IMR-90 (cell line): ENCODE results near the gene PARP2. TPM values are rescaled to one million over a fixed set of nuclear protein-coding genes. Genes with fewer than 3 reads are reported as not detected.

Experiments used
- ATAC-seq: fragments of 200-7000 bp; cut with Tn5 transposase; 2 replicates; pipeline ENCODE4 v1.9.1; 2020; ENCODE audit warnings: low read depth, mild to moderate bottlenecking, moderate library complexity
- BruUV-seq: library from RNA; stranded (reverse); fragments of 400-500 nt; replicated peaks from 2 replicates; lab custom pipeline; 2021; lab: Mats Ljungman, UMichigan
- CTCF ChIA-PET: fragments of 300-600 bp; formaldehyde crosslinking; extraction: SDS; loops from one replicate; lab custom pipeline; 2021; ENCODE audit warnings: antibody characterized with exemption; lab: Yijun Ruan, JAX
- POLR2A ChIA-PET: fragments of 300-600 bp; sonication (Branson Sonifier 250); formaldehyde crosslinking; loops from one replicate; lab custom pipeline; 2022; ENCODE audit warnings: antibody characterized with exemption; ENCODE audit not compliant: unreplicated experiment; lab: Charles Lee
- DNase-seq: peaks from one replicate; pipeline ENCODE4 v3.0.0; 2013
- H2AFZ ChIP-seq: replicated peaks from 2 replicates; pipeline ENCODE3; 2013; ENCODE audit warnings: low read length, mild to moderate bottlenecking; ENCODE audit not compliant: poor library complexity
- H2AK5ac ChIP-seq: 2 replicates; pipeline ENCODE4 v1.6.1; 2013; ENCODE audit warnings: low read depth, low read length, inconsistent platforms
- H2AK9ac ChIP-seq: replicated peaks from 2 replicates; pipeline ENCODE3; 2013; ENCODE audit warnings: mild to moderate bottlenecking, low read depth, low read length, moderate library complexity; ENCODE audit not compliant: poor library complexity
- H2BK120ac ChIP-seq: 2 replicates; pipeline ENCODE4 v1.6.1; 2013; ENCODE audit warnings: low read depth, low read length, inconsistent platforms
- H2BK15ac ChIP-seq: 3 replicates; pipeline ENCODE4 v1.6.1; 2013; ENCODE audit warnings: low read depth, low read length, inconsistent platforms
- H2BK20ac ChIP-seq: 2 replicates; pipeline ENCODE4 v1.6.1; 2013; ENCODE audit warnings: low read depth, mild to moderate bottlenecking, inconsistent platforms, low read length, moderate library complexity
- H2BK5ac ChIP-seq: 2 replicates; pipeline ENCODE4 v1.6.1; 2013; ENCODE audit warnings: mild to moderate bottlenecking, low read depth, low read length, inconsistent platforms; ENCODE audit not compliant: poor library complexity, severe bottlenecking
- H3K14ac ChIP-seq: replicated peaks from 2 replicates; pipeline ENCODE4 v1.6.1; 2013; ENCODE audit warnings: low read depth, low read length, inconsistent platforms
- H3K18ac ChIP-seq: 2 replicates; pipeline ENCODE4 v1.6.1; 2013; ENCODE audit warnings: low read depth, low read length, control low read depth
- H3K23ac ChIP-seq: 2 replicates; pipeline ENCODE4 v1.6.1; 2013; ENCODE audit warnings: low read depth, low read length, inconsistent platforms
- H3K27ac ChIP-seq: 2 replicates; pipeline ENCODE4 v1.5.1; 2013; ENCODE audit warnings: mild to moderate bottlenecking, control low read depth, low read length; ENCODE audit not compliant: insufficient read depth
- H3K27me3 ChIP-seq: 2 replicates; pipeline ENCODE4 v1.6.1; 2013; ENCODE audit warnings: low read length; ENCODE audit not compliant: control insufficient read depth, insufficient read depth
- H3K36me3 ChIP-seq: 2 replicates; pipeline ENCODE4 v1.6.1; 2013; ENCODE audit warnings: low read length, mixed read lengths; ENCODE audit not compliant: control insufficient read depth, insufficient read depth
- H3K4ac ChIP-seq: 2 replicates; pipeline ENCODE4 v1.6.1; 2013; ENCODE audit warnings: low read depth, low read length, inconsistent platforms
- H3K4me1 ChIP-seq: 2 replicates; pipeline ENCODE4 v1.6.1; 2013; ENCODE audit warnings: low read length, mixed read lengths; ENCODE audit not compliant: control insufficient read depth, insufficient read depth
- H3K4me2 ChIP-seq: 2 replicates; pipeline ENCODE4 v1.6.1; 2013; ENCODE audit warnings: low read depth, mild to moderate bottlenecking, control low read depth, low read length, moderate library complexity
- H3K4me3 ChIP-seq: 2 replicates; pipeline ENCODE4 v1.5.1; 2013; ENCODE audit warnings: low read depth, mild to moderate bottlenecking, control low read depth, low read length, moderate library complexity; ENCODE audit not compliant: insufficient read depth
- H3K56ac ChIP-seq: 2 replicates; pipeline ENCODE4 v1.6.1; 2013; ENCODE audit warnings: low read length, inconsistent platforms; ENCODE audit not compliant: insufficient read depth; ENCODE audit errors: extremely low read depth
- H3K79me1 ChIP-seq, 2 experiments: 2 replicates each; pipeline ENCODE4 v1.6.1; 2013; ENCODE audit warnings: low read length in 2 of 2, inconsistent platforms in 1 of 2, low read depth in 1 of 2
- H3K9ac ChIP-seq: 2 replicates; pipeline ENCODE4 v1.6.1; 2013; ENCODE audit warnings: low read depth, low read length, control low read depth
- H3K9me1 ChIP-seq: 2 replicates; pipeline ENCODE4 v1.6.1; 2013; ENCODE audit warnings: low read length, inconsistent platforms; ENCODE audit not compliant: insufficient read depth
- H3K9me3 ChIP-seq: 2 replicates; pipeline ENCODE4 v1.6.1; 2013; ENCODE audit warnings: low read length; ENCODE audit not compliant: control insufficient read depth, insufficient read depth
- H4K20me1 ChIP-seq: 2 replicates; pipeline ENCODE4 v1.6.1; 2013; ENCODE audit warnings: low read length, inconsistent platforms; ENCODE audit not compliant: insufficient read depth
- H4K5ac ChIP-seq: 2 replicates; pipeline ENCODE4 v1.6.1; 2013; ENCODE audit warnings: mild to moderate bottlenecking, low read depth, low read length, control low read depth
- H4K8ac ChIP-seq, 2 experiments: 2 replicates each; pipeline ENCODE4 v1.6.1; 2013; ENCODE audit warnings: low read depth in 2 of 2, low read length in 2 of 2, control low read depth in 1 of 2, inconsistent platforms in 1 of 2
- H4K91ac ChIP-seq: 2 replicates; pipeline ENCODE4 v1.6.1; 2013; ENCODE audit warnings: low read depth, low read length, inconsistent platforms; ENCODE audit not compliant: insufficient read depth
- CEBPB ChIP-seq: IDR thresholded peaks from 2 replicates; pipeline ENCODE4 v1.6.1; 2012; ENCODE audit warnings: low read depth, low read length, improper control_type of control experiment
- RAD21 ChIP-seq: IDR thresholded peaks from 2 replicates; pipeline ENCODE4 v1.6.1; 2012; ENCODE audit warnings: low read length, improper control_type of control experiment
- RCOR1 ChIP-seq: IDR thresholded peaks from 2 replicates; pipeline ENCODE4 v1.6.1; 2012; ENCODE audit warnings: mild to moderate bottlenecking, low read length, improper control_type of control experiment; ENCODE audit not compliant: insufficient replicate concordance
- WGBS, 2 experiments: methylation state at CpG; one replicate each; pipeline versions ENCODE4 v1.1.5 to v1.1.7; 2013; ENCODE audit warnings: missing lambda C conversion rate in 2 of 2; ENCODE audit not compliant: insufficient read length in 1 of 2; ENCODE audit errors: extremely low coverage in 2 of 2; 5-methylcytosine and 5-hydroxymethylcytosine counted together
- dilution Hi-C: fragments of 300-500 bp; cut with HindIII; formaldehyde crosslinking; loops from one replicate; pipeline ENCODE4 v1.14.3; 2018; ENCODE audit warnings: low sequenced_read_pairs; ENCODE audit not compliant: unreplicated experiment
- in situ Hi-C: fragments of 300-500 bp; cut with MboI; formaldehyde crosslinking; loops from 3 replicates; pipeline ENCODE4 v1.14.3; 2019; ENCODE audit warnings: low sequenced_read_pairs, inconsistent platforms, mixed read lengths
- intact Hi-C: fragments of 100-400 bp; cut with micrococcal nuclease; formaldehyde crosslinking; loops from 2 replicates; pipeline ENCODE4 v1.10.0; 2022
- polyA plus RNA-seq, 3 experiments: library from polyadenylated mRNA; depleted of rRNA; stranded (reverse); fragments of >200 nt; gene quantifications; 2 replicates each; pipeline ENCODE4 v1.2.3, GENCODE V29; 2012; ENCODE audit warnings: low replicate concordance in 1 of 3
- total RNA-seq: library from RNA; depleted of rRNA; stranded (reverse); fragments of >200 nt; gene quantifications from 2 replicates; pipeline ENCODE4 v1.2.3, GENCODE V29; 2012
- TF ChIP-seq, protein P1 (sequence below): fragments of 150-350 bp; IDR thresholded peaks from 2 replicates; pipeline ENCODE4 v1.6.1; 2016; ENCODE audit warnings: low read depth, mild to moderate bottlenecking, low read length, moderate library complexity, borderline replicate concordance
- TF ChIP-seq, protein P2 (sequence below): conservative IDR thresholded peaks from 2 replicates; pipeline ENCODE4 v1.5.1; 2012; ENCODE audit warnings: mild to moderate bottlenecking, low read depth, low read length, improper control_type of control experiment

The PARP2 gene
- total and polyA plus RNA-seq, 2 of the 4 experiments (the other 2 are of a cell fraction), result 11.7 to 19.1 TPM

DNA sequence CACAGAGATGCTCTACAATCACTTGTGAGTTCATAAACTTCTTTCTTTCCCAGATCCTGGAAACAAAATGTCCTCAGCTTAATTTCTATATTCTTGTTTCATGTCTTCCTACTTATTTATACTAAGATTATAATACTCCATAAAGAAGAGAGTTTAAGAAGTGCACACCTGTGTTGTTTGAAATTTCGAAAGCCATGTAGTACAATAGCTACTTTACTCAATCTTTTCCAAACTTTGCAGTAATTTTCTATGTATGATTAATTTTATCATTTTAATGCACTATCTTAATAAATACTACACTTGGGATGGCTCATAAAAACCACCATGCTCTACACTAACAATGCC, 37.4 kb upstream of the PARP2 start:
- Histone ChIP-seq H3K14ac (no peak overlapping the region), H4K8ac (no peak overlapping the region; a peak in 1 of 4 replicates), H3K27me3 (no peaks in the 10 kb centered on the region), H2AK5ac (no peak overlapping the region), H3K18ac (no peak overlapping the region), H3K4me3 (no peak overlapping the region), H3K4me2 (no peak overlapping the region), H3K9me3 (no peaks in the 10 kb centered on the region), H3K9ac (no peak overlapping the region), H3K56ac (no peak overlapping the region), H2BK120ac (no peak overlapping the region), H3K9me1 (0 out of 2 replicates have a peak, but pooled peaks cover 4% of the 10 kb centered on the region), H3K27ac (no peak overlapping the region), H3K79me1 (peaks cover 12 to 26% of the 10 kb centered on the region in 2 experiments), H4K20me1 (no peaks in the 10 kb centered on the region), H2AFZ (no peak overlapping the region), H4K91ac (no peak overlapping the region), H2BK15ac (no peak overlapping the region), H4K5ac (no peak overlapping the region), H3K4ac (no peak overlapping the region), H2BK20ac (no peak overlapping the region), H2AK9ac (no peak overlapping the region), H2BK5ac (no peak overlapping the region), H3K36me3 (peaks cover 3% of the 10 kb centered on the region; the same call in 1 of the 2 replicates), H3K4me1 (peaks cover 2% of the 10 kb centered on the region), H3K23ac (no peak overlapping the region)
- ChIA-PET CTCF (interaction anchor here (0.6 kb wide), 1 partner anchor 748 kb away, joined by 4 read pairs; no protein-coding TSS in a partner anchor), POLR2A (no interaction called here)
- in situ Hi-C loops (no loop called here), dilution Hi-C loops (no loop called here), intact Hi-C loops (no loop called here)
- BruUV-seq, result no TSS peak
- ATAC-seq, result no peak
- TF ChIP-seq RCOR1 (no peak), RAD21 (no peak), CEBPB (no peak)
- TF ChIP-seq, protein P1, sequence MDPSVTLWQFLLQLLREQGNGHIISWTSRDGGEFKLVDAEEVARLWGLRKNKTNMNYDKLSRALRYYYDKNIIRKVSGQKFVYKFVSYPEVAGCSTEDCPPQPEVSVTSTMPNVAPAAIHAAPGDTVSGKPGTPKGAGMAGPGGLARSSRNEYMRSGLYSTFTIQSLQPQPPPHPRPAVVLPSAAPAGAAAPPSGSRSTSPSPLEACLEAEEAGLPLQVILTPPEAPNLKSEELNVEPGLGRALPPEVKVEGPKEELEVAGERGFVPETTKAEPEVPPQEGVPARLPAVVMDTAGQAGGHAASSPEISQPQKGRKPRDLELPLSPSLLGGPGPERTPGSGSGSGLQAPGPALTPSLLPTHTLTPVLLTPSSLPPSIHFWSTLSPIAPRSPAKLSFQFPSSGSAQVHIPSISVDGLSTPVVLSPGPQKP, result no peak
- TF ChIP-seq, protein P2, sequence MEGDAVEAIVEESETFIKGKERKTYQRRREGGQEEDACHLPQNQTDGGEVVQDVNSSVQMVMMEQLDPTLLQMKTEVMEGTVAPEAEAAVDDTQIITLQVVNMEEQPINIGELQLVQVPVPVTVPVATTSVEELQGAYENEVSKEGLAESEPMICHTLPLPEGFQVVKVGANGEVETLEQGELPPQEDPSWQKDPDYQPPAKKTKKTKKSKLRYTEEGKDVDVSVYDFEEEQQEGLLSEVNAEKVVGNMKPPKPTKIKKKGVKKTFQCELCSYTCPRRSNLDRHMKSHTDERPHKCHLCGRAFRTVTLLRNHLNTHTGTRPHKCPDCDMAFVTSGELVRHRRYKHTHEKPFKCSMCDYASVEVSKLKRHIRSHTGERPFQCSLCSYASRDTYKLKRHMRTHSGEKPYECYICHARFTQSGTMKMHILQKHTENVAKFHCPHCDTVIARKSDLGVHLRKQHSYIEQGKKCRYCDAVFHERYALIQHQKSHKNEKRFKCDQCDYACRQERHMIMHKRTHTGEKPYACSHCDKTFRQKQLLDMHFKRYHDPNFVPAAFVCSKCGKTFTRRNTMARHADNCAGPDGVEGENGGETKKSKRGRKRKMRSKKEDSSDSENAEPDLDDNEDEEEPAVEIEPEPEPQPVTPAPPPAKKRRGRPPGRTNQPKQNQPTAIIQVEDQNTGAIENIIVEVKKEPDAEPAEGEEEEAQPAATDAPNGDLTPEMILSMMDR, result no peak
- no peak for DNase-seq
- WGBS, 2 experiments, result no CpG with 5 or more reads among the region's 1 CpG
